ENCODE measurements around the gene MRPS15. TPM values are rescaled to one million over a fixed set of nuclear protein-coding genes. Genes with fewer than 3 reads are reported as not detected.

Gene MRPS15
- total and polyA plus RNA-seq, 12 donors: 49.8 to 287 (median 81.6) TPM

DNA sequence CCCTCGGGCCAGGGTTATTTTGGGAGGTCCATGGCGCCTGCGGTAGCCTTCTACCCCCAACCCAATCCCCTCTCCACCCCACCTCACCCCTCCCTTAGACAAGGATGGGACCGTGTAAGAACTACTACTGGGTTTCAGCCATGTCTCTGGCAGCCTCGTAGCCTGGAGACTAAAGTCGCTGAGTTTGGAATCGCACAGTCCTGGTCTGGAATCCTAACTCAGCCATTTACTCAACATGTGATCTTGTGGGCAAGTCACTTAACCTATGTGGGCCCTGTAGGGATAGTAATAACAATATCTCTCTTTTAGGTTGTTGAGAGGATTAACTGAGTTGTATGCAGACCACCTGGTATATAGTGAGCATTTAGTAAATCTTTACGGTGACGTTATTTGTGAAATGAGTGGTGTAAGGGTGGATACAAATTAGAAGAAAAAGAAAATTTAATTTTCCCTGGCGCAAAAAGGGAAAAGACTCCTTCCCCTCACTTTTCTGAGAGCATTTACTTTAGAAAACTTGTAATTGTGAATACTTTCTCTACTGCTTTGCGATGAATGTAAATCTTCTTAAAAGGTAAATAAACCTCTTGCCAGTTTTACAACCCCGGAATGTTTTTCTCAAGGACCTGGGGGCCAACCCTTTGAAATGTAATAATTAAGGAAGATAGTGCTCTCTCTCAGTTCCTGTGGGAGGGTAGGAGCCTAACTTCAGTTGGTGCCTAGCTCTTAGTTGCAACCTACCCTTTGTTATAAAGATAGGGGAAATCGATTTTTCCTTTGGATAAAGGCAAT is 615 bp upstream of the MRPS15 start:
- WGBS, 4 donors: 35 to 42% (median 39%) methylated on average over 12 to 13 of the region's 13 CpGs
- no peaks in the 10 kb centered on the region for H3K27me3 ChIP-seq
- intact Hi-C loops (cut with DNase I): no loop called here
- TF ChIP-seq, protein P1, sequence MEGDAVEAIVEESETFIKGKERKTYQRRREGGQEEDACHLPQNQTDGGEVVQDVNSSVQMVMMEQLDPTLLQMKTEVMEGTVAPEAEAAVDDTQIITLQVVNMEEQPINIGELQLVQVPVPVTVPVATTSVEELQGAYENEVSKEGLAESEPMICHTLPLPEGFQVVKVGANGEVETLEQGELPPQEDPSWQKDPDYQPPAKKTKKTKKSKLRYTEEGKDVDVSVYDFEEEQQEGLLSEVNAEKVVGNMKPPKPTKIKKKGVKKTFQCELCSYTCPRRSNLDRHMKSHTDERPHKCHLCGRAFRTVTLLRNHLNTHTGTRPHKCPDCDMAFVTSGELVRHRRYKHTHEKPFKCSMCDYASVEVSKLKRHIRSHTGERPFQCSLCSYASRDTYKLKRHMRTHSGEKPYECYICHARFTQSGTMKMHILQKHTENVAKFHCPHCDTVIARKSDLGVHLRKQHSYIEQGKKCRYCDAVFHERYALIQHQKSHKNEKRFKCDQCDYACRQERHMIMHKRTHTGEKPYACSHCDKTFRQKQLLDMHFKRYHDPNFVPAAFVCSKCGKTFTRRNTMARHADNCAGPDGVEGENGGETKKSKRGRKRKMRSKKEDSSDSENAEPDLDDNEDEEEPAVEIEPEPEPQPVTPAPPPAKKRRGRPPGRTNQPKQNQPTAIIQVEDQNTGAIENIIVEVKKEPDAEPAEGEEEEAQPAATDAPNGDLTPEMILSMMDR (IDR thresholded peaks at IDR 0.05): no peak
- no peak for TF ChIP-seq POLR2A (IDR thresholded peaks at IDR 0.05)
- peaks cover 0 to 22% of the 10 kb centered on the region in 2 donors for H3K36me3 ChIP-seq (replicated peaks in 1 of 2)
- DNase-seq: no peak
- no peaks in the 10 kb centered on the region for H3K9me3 ChIP-seq (replicated peaks in 1 of 3)
- H3K27ac ChIP-seq: peak overlapping the region; percentile 28 to 96 (median 84)
- H3K4me1 ChIP-seq (replicated peaks in 1 of 2): peaks cover 9 to 10% of the 10 kb centered on the region in 2 donors
- H3K4me3 ChIP-seq: peak overlapping the region in 3 of 4 donors; percentile 63 to 94 (median 76)

DNA sequence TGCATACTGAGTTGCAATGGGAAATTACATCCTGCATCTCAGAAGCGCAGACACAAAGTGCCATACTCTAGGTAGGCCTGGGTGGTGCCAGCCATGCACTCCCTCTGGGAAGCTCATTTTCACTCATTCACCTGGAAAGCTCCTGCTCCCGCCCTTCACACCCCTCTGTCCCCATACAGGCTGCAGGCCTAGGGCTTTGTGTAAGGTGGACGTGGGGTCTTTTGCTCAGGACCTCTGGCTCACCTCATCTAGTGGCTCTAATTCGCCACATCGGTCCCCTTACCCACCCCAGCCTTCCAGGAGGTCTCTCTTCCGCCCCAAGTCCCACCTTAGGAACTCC is 751 bp downstream of the MRPS15 start:
- no peak for DNase-seq

DNA sequence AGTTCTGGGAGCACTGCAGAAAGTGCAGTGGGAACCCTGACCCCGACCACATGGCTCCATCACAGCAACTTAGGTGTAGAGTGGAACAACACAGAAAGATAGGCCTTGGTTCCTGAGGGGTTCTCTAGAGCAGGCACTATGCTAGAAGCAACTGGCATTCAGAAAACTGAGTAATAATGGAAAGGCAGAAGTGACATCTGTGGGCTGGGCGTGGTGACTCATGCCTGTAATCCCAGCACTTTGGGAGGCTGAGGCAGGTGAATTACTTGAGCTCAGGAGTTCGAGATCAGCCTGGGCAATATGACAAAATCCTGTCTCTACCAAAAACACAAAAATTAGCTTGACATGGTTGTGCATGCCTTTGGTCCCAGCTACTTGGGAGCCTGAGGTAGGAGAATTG is 5.3 kb downstream of the MRPS15 start:
- H3K27ac ChIP-seq: no peak overlapping the region
- H3K27me3 ChIP-seq: no peaks in the 10 kb centered on the region
- intact Hi-C loops (cut with DNase I): no loop called here
- no peak for DNase-seq
- peaks cover 0 to 64% of the 10 kb centered on the region in 2 donors for H3K36me3 ChIP-seq (replicated peaks in 1 of 2)
- H3K4me3 ChIP-seq: no peak overlapping the region
- WGBS, 4 donors: 70 to 90% (median 76%) methylated on average over 3 of the region's 3 CpGs
- H3K4me1 ChIP-seq (replicated peaks in 1 of 2): peaks cover 9 to 10% of the 10 kb centered on the region in 2 donors
- TF ChIP-seq POLR2A (IDR thresholded peaks at IDR 0.05): no peak
- TF ChIP-seq, protein P1 (IDR thresholded peaks at IDR 0.05): no peak
- H3K9me3 ChIP-seq (replicated peaks in 1 of 3): no peaks in the 10 kb centered on the region

More for the DNA sequence above, 751 bp downstream of the MRPS15 start:
- Histone ChIP-seq H3K27me3 (no peaks in the 10 kb centered on the region), H3K4me3 (peak overlapping the region; percentile 63 to 94 (median 80)), H3K4me1 (replicated peaks in 1 of 2) (peaks cover 9 to 10% of the 10 kb centered on the region in 2 donors), H3K9me3 (replicated peaks in 1 of 3) (no peaks in the 10 kb centered on the region), H3K36me3 (replicated peaks in 1 of 2) (peaks cover 0 to 28% of the 10 kb centered on the region in 2 donors), H3K27ac (peak overlapping the region in 3 of 5 donors; percentile 65 to 96 (median 91))
- 19 to 34% (median 24%) methylated on average over 6 of the region's 6 CpGs for WGBS, 4 donors
- no peak for TF ChIP-seq POLR2A (IDR thresholded peaks at IDR 0.05)
- TF ChIP-seq, protein P1 (IDR thresholded peaks at IDR 0.05): no peak
- intact Hi-C loops (cut with DNase I): no loop called here

DNA sequence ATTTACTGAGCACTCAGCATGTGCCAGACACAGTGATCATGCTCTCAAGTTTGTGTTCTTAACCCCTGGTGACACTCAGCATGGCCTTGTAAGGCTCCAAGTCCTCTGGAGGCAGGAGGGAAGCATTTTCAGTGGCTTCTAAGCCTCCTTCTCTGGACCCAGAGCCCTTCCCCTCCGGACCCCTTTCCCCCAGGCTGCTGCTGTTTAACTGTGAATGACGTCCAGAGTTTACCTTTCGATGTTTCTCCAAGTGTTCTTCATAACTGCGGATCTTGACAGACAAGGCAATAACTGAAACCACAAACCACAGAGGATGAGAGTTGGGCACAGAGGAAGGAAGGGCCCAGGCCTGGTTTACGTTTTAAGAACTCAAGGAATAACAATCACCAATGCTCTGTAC is 6.5 kb downstream of the MRPS15 start:
- no peak for TF ChIP-seq POLR2A (IDR thresholded peaks at IDR 0.05)
- TF ChIP-seq, protein P1 (IDR thresholded peaks at IDR 0.05): no peak
- Histone ChIP-seq H3K36me3 (replicated peaks in 1 of 2) (peaks cover 0 to 64% of the 10 kb centered on the region in 2 donors), H3K4me3 (no peak overlapping the region), H3K27me3 (no peaks in the 10 kb centered on the region), H3K4me1 (replicated peaks in 1 of 2) (no peaks in the 10 kb centered on the region), H3K9me3 (replicated peaks in 1 of 3) (no peaks in the 10 kb centered on the region), H3K27ac (no peak overlapping the region)
- DNase-seq: no peak
- intact Hi-C loops (cut with DNase I): no loop called here
- WGBS, 4 donors: 63 to 78% (median 70%) methylated on average over 5 of the region's 5 CpGs
